Kidney glomerular epithelial cell (primary cell): Measurements from ENCODE around the gene PHACTR4.
A peak's percentile ranks its signal among the peaks of the same experiment; 100 is the strongest.
"Not testable (repeated sequence)": the region's sequence is repeated elsewhere in the genome, so short reads cannot be mapped to it uniquely, and the experiment has no call there.

ENCODE experiments used
- DNase-seq: peaks from one replicate; lab custom pipeline; 2025; lab: John Stamatoyannopoulos, UW

The PHACTR4 gene

DNA sequence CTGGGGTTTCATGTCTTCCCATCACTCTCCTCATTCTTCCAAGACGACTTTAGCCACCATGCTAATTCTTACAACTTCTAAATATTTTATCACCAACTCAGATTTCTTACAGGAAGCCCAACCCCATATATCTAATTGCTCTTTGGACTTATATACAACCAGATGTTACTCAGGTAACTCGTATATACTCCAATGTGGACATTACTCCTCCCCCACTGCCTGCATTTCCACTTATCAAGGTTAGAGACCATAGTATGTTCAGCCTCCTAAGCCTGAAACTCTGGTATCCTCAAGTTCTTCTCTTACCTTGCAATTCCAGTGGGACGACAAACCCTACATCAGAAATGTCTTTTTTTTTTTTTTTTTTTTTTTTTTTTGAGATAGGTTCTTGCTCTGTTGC is 133.6 kb downstream of the PHACTR4 start:
- no peak for DNase-seq

DNA sequence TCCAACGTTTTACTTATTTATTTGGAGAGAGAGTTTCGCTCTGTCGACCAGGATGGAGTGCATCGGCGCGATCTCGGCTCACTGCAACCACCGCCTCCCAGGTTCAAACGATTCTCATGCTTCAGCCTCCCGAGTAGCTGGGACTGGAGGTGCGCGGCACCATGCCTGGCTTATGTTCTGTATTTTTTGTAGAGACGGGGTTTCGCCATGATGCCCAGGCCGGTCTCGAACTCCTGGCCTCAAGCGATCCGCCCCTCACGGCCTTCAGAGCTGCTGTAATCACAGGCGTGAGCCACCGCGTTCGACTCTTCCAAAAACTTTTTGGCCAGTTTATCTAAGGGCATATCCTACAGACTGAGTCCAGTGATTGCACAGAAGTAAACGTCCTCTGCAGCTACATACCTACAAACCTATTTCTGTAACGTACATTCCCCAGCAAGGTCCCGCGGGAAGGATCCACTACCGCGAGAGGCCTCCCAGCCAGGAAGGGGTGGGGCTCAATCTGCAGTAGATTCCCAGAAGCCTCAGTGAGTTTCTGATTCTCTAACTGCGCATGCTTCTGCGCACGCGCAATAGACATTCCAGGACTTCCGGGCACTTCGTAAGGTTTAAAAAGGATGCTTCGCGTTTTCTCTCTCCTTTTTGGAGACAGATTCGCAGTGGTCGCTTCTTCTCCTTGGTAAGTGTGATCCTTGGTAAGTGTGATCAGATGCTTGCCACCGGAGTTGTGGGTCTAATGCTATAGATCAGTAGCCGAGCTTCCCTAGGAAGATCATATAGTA is 136.1 kb downstream of the PHACTR4 start, which contains the start of gene RCC1:
Gene RCC1 (plus strand): TSS at position 638 of the 782 bp plus-strand sequence. CDS start 23,824 bp downstream, outside the sequence.
- DNase-seq, result peak; percentile 98

DNA sequence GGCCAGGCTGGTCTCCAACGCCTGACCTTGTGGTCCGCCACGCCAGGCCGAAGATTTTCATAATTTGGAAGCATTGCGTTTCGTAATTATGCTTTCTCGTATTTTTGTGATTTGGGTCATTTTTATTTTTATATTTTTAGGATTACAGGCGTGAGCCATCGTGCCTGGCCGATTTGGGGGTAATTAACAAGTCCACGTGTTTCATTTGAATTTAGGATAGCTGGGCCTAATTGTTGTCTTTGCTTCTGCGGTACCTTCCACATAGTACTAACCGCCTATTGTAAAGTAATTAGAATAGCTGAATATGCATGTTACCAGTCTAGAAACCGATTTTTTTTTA is 137.3 kb downstream of the PHACTR4 start:
- DNase-seq, result no peak

GRCh38 chr1:28507247-28507645 is 137.7 kb downstream of the PHACTR4 start:
- no peak for DNase-seq

DNA sequence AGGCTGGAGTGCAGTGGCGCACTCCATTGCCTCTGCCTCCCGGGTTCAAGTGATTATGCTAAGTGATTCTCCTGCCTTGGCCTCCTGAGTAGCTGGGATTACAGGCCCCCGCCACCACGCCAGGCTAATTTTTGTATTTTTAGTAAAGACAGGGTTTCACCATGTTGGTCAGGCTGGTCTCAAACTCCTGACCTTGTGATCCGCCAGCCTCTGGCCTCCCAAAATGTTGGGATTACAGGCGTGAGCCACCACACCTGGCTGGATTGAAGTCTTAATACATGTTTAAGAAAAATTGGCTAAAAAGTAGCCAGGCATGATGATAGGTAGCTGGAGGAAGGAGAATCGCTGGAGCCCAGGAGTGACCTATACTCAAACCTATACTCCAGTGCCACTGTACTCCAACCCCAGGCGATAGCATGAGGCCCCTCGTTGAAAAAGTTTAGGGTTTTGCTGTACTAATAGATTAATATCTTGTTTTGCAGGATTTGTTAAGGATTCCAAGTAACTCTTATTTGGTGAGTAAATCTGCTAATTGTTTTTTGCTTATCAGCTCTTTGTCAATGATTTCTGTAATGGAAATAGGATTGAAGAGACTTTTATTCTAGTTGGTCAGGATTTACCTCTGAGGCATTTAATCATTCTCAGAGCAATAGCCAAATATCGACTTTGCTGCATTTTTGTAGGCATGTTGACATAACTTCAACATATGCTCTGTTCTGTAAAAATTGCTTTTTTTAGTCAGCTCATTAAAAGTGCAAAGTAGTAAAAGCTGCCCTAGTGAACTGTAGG is 138.3 kb downstream of the PHACTR4 start:
- DNase-seq, result no peak

GRCh38 chr1:28508435-28508754 is 138.9 kb downstream of the PHACTR4 start:
- no peak for DNase-seq

- DNase-seq, result no peak
Observed at GRCh38 chr1:28509705-28510272, 140.2 kb downstream of the PHACTR4 start.

DNA sequence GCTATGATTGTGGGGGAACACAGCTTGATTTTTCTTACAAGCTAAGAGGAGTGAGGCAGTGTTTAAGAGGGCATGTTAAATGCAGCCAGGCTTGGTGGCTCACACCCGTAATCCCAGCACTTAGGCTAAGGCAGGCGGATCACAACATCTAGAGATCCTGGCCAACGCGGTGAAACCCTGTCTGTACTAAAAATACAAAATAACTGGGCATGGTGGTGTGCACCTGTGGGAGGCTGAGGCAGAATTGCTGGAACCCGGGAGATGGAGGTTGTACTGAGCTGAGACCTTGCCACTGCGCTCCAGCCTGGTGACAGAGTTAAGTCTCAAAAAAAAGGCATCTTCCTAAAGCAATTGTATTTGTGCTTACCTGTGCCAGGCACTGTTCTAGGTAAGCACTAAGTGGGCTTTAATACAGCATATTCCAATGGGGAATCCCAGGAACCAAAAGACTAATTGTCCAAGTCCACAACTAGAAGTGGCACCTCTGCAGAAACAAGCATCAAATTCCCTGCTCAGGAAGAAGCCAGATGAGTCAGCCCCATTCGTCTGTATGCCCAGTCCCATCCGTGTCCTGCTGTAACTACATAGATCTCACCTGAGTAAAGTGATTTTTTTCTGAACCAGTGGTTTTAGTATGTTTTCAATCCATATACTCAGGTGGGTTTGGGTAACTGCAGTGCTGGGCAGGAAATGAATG is 140.9 kb downstream of the PHACTR4 start:
- no peak for DNase-seq

GRCh38 chr1:28510970-28511440 is 141.5 kb downstream of the PHACTR4 start:
- peak; percentile 30 for DNase-seq

DNA sequence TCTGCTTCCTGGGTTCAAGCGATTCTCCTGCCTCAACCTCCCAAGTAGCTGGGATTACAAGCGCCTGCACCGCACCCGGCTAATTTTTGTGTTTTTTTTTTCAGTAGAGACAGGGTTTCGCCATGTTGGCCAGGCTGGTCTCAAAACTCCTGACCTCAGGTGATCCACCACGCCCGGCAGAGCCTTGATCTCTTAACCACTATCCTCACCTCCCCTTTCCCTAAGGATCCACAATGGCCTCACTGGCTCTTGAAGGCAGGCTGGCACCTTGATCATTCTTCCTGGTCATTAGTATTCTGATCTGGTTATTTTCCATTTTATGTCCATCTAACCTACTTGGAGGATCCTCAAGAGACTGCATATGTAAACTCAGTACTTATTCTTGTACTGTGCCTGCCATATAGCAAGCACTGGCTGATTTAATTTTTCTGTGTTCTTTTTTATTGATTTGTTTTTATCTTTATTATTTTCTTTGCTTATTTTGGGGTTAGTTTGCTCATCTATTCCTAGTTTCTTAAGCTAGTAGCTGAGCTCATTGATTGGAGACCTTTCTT is 142.6 kb downstream of the PHACTR4 start:
- DNase-seq, result no peak

DNA sequence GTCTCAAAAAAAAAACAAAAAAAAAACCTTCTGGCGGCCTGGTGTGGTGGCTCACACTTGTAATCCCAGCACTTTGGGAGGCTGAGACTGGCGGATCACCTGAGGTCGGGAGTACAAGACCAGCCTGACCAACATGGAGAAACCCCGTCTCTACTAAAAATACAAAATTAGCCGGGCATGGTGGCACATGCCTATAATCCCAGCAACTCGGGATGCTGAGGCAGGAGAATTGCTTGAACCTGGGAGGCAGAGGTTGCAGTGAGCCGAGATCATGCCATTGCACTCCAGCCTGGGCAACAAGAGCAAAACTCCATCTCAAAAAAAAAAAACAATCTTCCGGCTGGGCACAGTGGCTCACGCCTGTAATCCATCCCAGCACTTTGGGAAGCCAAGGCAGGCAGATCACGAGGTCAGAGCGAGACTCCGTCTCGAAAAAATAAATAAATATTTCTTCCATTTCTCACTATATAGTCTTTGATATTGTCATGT is 144.9 kb downstream of the PHACTR4 start:
- not testable (repeated sequence) for DNase-seq

GRCh38 chr1:28516518-28516956 is 147.0 kb downstream of the PHACTR4 start:
- no peak for DNase-seq

GRCh38 chr1:28517649-28517999 is 148.1 kb downstream of the PHACTR4 start:
- DNase-seq, result no peak

DNA sequence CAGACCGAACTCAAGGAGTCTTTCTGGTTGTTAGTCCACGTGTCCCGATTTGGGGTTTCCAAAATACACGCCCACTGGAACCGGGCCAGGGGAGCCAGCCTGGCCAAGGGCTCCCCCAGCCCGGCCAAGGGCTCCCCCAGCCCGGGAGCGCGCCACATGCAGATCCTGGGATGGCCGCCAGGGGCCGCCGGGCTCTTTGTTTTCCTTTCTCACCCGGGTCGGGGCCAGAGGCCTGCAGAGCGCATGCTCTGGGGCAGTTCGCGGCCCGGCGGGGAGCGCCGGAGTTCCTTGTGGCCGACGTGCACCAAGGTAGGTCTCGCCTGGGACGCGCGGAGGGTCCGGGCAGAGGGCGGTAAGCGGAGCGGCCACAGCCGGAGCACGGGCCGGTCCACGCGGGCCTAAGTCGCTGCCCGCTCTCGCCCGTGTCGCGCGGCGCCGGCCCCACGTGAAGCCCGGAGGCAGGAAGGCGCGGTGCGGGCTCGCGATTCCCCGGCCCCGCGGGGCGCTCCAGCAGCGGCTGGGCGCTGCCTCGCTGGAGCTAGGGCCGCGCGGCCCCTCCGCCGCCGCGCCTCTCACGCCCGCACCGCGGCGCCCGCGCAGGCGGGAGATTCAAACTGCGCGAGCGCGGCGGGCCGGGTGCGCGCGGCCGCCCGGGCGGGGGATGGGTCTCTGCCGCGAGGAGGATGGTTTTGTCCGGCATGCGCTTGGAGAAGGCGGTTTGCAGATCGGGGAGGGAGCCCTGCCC is 148.6 kb downstream of the PHACTR4 start:
- peak; percentile 73 for DNase-seq

GRCh38 chr1:28518745-28519341 is 149.3 kb downstream of the PHACTR4 start:
- DNase-seq, result no peak

DNA sequence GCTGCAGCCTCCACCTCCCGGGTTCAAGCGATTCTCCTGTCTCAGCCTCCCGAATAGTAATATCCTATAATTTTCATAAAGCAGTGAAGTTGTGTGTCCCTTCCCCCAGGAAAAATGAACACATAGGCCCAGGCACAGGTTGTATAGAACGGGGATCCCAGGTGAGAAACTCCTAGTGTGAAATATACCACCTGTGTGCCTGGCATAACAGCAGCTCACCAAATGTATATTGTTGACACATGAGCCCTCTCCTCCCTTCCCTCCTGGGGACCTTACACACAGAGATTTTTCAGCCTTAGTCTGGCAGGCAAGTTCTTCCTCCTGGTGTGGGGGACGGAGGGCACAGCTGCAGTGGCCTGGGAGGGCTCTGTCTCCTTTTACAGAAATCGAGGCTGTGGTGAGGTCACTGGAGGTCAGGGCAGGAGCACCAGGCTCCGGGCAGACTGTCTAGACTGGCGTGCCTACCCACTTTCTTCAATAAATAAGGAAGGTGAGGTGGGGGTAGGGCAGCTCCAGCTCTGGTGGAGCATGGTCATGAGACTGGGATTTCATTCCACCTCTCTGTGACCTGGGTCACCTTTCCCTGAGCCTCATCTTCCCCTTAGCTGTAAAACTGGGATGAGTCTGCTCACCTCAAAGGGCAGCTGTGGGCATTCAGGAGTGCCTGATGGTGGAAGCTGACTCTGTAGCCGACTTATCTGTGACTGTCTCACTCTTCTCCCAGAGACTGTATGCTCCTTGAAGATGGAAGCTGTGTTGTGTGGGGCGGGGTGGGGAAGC is 150.6 kb downstream of the PHACTR4 start:
- no peak for DNase-seq

DNA sequence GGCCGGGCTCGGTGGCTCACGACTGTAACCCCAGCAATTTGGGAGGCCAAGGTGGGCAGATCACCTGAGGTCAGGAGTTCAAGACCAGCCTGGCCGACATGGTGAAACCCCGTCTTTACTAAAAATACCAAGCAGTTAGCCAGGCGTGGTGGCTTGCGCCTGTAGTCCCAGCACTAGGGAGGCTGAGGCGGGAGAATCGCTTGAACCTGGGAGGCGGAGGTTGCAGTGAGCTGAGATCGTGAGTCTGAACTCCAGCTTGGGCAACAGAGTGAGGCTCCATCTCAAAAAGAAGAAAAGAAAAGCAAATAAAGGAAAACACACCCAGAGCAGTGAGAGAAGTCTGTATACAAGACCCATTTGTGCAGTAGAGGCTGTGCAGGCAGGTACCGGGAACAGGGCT is 151.3 kb downstream of the PHACTR4 start:
- not testable (repeated sequence) for DNase-seq

DNA sequence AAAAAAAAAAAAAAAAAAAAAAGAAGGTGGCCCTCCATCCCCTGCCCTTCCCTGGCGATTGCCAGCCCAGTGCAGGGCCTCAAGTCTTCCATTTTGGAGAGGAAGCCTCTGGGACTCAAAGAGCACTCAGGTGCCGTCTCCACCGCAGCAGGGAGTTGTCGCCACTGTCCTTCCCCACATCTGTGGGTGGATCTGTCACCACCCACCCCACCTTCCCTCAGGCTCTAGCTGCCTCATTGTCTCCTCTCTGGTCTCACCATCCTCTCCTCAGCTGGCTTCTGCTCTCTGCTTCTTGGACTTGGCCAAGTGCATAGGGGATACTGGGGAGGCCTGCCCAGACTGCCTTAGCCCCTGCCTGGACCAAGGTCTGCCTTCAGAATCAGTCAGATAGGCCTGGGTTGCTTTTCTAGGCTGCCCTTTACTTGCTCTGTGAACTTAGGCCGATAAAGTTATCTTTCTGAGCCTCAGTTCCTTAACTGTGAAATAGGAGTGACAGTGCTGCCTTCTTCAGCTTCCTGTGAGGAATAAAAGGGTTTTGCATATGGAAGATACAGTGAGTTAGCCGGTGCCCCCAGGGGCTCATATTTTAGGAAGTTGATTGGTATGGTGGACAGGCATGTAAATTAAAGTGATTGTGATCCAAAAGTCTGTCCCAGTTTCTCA is 152.1 kb downstream of the PHACTR4 start:
- DNase-seq, result no peak

GRCh38 chr1:28522537-28522936 is 153.0 kb downstream of the PHACTR4 start:
- not testable (repeated sequence) for DNase-seq
